HG03108 (cell line): Measurements from ENCODE around the gene UMPS.

Experiments used
- ATAC-seq: cut with Tn5 transposase; IDR thresholded peaks from one replicate; pipeline ENCODE4 v1.9.1; 2021; ENCODE audit warnings: moderate library complexity; ENCODE audit not compliant: unreplicated experiment

Gene UMPS

DNA sequence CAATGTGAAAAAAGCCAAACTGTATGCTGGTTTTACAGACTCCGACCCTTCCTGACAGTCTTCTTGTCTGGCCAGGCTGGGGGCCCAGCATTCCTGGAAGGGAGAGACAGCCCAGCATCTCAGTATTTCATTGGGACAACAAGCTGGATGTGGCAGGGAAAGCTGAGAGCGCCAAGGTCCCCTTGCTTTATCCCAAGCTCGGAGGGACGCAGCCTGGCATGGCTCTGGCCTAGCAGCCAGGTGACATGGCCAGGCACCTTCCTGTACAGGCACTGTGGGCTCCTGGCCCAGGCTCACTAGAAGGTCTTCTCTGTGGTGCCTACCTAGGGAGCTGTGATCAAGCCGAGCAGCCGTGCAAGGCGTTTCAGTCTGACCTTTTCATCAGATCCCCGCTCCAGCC, 33.0 kb downstream of the UMPS start:
- no peak for ATAC-seq

- ATAC-seq, result no peak
Observed at GRCh38 chr3:124763644-124764358, 33.5 kb downstream of the UMPS start.

- ATAC-seq, result no peak
Observed at GRCh38 chr3:124764746-124765145, 34.5 kb downstream of the UMPS start.

- no peak for ATAC-seq
Observed at GRCh38 chr3:124765197-124765840, 35.1 kb downstream of the UMPS start.

DNA sequence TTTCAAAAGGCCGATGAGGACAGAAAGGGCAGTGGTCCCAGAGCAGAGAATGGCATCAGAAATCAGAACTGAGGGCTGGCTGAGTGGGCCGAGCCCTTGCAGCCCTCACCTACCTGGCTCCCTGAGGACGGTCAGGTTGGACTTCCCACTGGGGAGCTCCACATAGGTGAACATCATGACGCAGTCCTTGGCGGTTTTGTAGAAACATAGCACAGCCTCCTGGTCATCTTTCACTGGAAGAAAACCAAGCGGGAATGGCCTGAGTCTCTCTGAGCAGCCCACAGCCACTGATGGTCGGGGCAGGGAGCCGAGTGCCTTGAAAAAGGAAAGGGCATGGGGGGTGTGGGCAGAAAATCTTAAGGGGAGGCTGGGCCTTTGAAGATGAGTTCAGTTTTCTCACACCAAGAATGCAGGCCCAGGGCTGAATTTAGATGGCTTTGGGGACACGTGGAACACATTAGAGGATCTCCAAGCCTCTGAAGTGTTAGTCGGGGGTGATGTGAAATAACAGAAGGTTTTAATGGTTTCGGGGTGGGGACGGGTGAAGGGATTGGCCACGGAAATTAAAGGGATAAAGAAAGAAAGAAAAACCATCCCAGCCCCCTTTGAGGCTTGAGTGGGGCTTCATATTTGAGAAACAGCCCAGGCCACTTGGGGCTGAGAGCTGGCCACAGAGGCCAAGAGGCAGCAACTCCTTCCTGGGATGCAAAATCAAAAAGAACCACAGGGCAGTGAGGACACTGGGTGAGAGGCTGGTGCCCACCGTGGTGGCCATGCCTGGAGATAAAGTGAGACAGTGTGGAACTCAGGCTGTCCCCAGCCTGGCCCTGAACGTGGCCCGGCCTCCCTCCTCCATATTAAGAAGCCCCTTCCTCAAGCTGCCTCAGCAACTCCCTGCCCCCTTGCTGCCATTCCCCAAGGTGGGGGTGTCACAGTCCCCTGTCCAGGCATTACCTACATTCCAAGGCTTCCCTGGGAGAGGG, 36.2 kb downstream of the UMPS start:
- ATAC-seq, result no peak

DNA sequence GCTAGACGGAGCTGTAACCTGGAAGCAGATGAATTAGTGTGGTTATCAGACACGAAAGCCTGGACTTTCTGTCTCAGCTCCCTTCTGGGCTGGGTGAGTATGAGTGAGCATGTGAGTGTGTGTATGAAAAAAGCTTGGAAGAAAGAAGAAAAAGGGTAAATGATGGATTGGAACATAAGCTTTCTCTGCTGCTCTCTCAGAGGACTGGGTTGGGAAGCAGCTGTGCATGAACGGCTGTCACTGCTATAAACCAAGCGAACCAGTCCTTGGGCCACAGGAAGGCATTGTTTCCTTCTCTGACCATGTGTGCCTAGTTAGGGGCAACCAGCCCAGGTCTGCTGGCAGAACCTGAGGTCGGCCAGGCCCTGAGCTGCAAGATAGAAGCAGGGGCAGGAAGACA, 37.0 kb downstream of the UMPS start:
- no peak for ATAC-seq

DNA sequence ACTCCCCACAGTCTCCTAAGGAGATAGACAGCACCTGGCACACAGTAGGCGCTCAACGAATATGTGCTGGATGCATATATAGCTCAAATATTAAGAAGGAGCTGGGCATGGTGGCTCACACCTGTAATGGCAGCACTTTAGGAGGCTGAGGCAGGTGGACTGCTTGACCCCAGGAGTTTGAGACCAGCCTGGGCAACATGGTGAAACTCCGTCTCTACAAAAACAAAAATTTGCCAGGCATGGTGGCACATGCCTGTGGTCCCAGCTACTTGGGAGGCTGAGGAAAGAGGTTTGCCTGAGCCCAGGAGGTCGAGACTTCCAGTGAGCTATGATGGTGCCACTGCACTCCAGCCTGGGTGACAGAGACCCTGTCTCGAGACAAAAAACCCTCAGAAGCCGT, 37.4 kb downstream of the UMPS start:
- ATAC-seq, result no peak

- peak; percentile 58 for ATAC-seq
Observed at GRCh38 chr3:124768812-124769211, 38.6 kb downstream of the UMPS start.

DNA sequence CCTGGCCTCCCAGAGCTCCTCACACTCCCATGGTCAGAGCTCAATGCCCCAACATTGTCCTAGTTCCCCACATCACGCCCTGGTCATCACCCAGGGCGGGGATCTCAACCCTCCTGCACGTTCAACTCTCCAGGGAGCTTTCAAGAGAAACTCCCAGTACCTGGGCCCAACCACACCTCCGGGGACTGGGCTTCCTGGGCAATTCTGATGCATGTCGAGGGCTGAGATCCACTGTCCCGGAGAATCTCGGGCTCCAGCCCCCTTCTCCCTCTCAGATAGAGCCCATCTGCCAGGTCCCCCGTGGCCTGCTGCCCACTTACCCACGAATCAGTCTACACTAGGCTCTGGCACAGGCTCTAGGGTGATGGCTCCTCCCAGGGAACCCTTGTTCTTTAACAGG, 39.2 kb downstream of the UMPS start:
- no peak for ATAC-seq

DNA sequence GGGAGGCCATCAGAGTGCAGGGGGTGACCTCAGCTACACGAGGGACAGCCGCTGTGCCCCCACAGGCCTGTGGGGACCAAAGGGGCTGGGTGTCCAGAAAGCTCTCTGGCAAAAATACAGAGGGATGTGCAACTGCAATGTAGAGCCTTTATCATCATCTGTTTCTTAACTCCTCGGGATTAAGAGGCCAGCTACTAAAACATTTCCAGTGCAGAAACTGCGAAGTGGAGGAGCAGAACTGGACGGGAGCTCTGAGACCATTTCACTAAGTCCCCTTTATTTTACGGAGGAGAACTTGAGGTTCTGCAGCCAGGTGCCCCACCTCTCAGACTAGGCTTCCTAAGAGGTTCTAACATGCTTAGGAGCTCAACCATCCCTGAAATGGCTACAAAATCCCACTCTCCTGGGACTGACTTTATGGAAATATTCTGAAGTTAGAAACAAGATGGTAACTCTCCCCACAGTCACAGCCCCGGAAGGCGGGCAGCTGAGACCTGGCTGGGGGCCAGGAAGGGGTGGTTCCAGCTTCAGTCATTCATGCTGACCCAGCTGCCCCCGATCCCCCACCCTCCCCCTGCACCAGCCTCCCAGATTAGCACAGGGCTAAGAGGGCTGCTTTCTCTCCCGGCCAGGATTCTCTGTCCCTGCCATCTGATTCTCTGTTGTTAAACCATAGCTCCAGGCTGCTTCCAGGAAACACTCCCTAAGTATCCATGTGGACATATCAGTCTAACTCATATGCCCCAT, 40.3 kb downstream of the UMPS start:
- ATAC-seq, result no peak

- no peak for ATAC-seq
Observed at GRCh38 chr3:124771083-124771445, 40.8 kb downstream of the UMPS start.

DNA sequence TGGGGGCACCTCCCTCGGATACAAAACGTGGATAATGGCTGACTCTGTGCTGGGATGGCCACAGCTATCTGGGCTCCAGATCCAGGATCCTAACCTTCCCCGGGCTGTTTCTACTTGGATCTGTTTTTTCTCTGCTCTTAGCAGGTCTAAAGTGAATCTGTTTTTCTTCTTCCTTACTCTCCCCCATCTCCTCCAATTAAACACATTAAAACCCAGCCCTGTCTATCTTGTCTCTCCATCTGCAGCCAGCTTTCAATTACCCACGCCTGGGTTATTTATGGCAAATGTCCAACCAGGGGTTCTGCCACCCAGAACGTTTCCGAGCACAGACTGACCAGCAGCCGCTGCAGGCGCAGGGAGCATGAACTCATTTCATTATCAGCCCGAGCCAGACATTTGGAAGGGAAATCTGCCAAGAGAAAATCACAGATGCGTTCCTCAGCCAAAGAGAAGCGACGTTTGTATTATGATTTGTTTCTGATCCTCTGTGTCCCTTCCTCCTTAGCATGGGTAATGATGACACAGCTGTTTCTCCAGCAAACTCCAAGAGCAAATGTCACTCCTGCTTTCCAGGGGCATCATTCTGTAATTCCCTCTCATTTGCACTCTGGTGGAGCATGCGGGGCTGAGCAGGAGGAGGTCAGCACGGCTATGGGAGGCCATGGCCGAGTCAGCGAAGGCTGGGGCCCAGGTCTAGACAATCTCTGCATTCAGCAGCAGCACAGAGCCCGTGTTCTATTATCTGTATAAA, 42.0 kb downstream of the UMPS start:
- no peak for ATAC-seq

GRCh38 chr3:124773351-124774326, 43.4 kb downstream of the UMPS start:
- no peak for ATAC-seq

DNA sequence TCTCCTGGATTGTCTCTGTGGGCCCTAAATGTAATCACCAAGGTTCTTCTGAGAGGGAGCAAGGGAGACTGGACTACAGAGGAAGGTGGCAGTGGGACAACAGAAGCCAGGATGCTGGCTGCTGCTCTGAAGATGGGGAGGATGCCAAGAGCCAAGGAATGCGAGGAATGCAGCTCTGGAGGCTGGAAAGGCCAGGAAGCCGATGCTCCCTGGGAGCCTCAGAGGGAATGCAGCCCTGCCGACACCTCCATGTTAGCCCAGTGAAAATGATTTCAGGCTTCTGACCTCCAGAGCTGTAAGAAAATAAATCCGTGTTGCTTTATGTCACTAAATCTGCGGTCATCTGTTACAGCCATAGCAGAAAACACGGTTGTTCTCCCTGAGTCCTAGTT, 44.1 kb downstream of the UMPS start:
- ATAC-seq, result no peak

GRCh38 chr3:124774841-124775402, 44.7 kb downstream of the UMPS start:
- ATAC-seq, result no peak

DNA sequence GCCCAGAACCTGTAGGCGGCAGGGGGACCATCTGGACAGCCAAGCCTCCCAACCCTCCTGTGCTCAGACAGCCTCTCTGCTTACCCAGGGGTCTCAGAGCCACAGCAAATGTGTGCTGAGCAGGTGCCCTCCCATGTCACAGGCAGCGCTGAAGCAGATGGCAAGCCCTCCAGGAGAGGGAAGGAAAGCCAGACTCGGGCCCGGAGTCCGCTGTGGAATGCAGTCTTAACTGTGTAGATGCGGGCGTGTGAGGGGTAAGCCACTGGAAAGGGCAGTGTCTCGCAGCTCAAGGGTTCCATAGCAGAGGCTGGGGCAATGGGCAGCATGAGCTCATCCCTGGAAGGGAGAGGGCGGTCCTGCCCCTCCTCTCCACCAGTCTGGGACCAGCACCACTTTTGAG, 45.6 kb downstream of the UMPS start:
- ATAC-seq, result no peak

DNA sequence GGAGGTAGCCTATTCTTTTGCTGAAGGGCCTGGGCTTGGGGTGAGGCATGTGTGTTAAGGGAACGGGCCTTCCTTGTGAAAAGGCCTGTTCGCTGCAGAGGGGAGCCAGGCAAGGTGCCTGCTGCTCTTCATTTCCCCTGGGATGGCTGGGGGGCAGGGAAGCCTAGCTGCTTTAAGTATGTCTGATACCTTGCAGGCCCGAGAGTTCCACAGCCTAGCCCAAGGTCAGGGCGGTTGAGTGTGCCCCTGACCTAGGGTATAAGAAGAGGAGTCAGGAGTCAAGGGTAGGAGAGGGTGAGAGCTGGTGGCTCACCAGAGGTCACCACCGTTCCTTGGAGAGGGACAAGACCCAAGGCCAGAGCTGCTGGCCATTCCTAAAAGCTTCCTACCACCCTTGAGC, 46.6 kb downstream of the UMPS start:
- ATAC-seq, result no peak

DNA sequence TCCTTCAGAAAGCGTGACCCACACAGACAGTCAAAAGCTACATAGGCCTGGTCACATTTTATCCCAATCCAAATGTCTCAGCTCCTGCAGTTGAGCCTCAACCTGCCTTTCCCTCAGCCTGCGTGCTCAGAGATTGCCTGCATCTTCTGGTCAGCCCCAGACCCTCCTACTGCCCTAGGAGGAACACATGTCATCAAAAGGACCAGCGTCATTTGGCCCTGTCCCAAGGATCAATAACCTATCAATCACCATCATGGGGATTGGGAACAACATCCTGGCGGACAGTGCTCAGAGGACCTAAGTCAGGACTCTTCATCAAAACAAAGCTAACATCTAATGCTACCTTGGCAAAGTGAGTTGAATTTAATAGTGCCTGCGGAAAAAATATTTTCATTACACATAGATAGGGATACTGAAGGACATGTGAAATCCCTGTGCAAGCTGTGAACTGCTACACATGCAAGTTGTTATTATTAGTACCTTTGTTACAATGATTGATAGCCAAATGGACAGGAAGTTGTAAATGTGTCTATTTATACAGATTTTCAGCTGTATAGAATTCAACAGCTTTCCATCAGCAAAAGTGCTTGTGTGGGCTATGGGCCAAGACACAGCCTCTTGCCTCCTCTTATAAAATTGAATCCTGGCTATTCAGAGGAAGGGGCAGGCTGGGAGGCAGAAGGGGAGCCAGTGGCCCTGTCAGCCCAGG, 47.7 kb downstream of the UMPS start:
- no peak for ATAC-seq
